Adipocyte (in vitro differentiated cells): ENCODE data around the gene PLAGL2.

ENCODE experiments used
- DNase-seq: peaks from one replicate; pipeline ENCODE4 v3.0.0-alpha.2; 2015; ENCODE audit warnings: low read depth
- H3K27me3 ChIP-seq: replicated peaks from 2 replicates; pipeline ENCODE4 v1.7.0; 2013; ENCODE audit warnings: mild to moderate bottlenecking, low read length, moderate library complexity; ENCODE audit not compliant: control insufficient read depth, insufficient read depth
- H3K36me3 ChIP-seq: 2 replicates; pipeline ENCODE4 v1.7.0; 2013; ENCODE audit warnings: low read length, mild to moderate bottlenecking, moderate library complexity; ENCODE audit not compliant: control insufficient read depth, insufficient read depth, severe bottlenecking
- H3K4me1 ChIP-seq: 2 replicates; pipeline ENCODE4 v1.7.0; 2013; ENCODE audit warnings: mild to moderate bottlenecking, low read length, moderate library complexity; ENCODE audit not compliant: control insufficient read depth, insufficient read depth
- H3K4me3 ChIP-seq: 2 replicates; pipeline ENCODE4 v1.7.0; 2013; ENCODE audit warnings: mild to moderate bottlenecking, low read length, moderate library complexity
- H3K9ac ChIP-seq: 2 replicates; pipeline ENCODE4 v1.7.0; 2013; ENCODE audit warnings: mild to moderate bottlenecking, low read length, moderate library complexity
- H3K9me3 ChIP-seq: 2 replicates; pipeline ENCODE4 v1.7.0; 2013; ENCODE audit warnings: mild to moderate bottlenecking, low read length, moderate library complexity; ENCODE audit not compliant: control insufficient read depth

Gene PLAGL2

GRCh38 chr20:32238483-32239425 lies 31.2 kb upstream of the PLAGL2 start:
- DNase-seq = no peak

GRCh38 chr20:32237419-32237818 lies 29.9 kb upstream of the PLAGL2 start:
- Histone ChIP-seq H3K36me3 (peaks cover 38% of the 10 kb centered on the region), H3K27me3 (no peaks in the 10 kb centered on the region), H3K9me3 (no peaks in the 10 kb centered on the region), H3K4me3 (no peak overlapping the region), H3K4me1 (no peaks in the 10 kb centered on the region), H3K9ac (no peak overlapping the region)
- no peak for DNase-seq

More at GRCh38 chr20:32238483-32239425, 31.2 kb upstream of the PLAGL2 start:
- Histone ChIP-seq H3K27me3 (no peaks in the 10 kb centered on the region), H3K9me3 (no peaks in the 10 kb centered on the region), H3K9ac (no peak overlapping the region), H3K4me3 (no peak overlapping the region), H3K36me3 (peaks cover 27% of the 10 kb centered on the region), H3K4me1 (peaks cover 2% of the 10 kb centered on the region)

GRCh38 chr20:32236819-32237218 lies 29.3 kb upstream of the PLAGL2 start:
- H3K27me3 ChIP-seq = no peaks in the 10 kb centered on the region
- peaks cover 44% of the 10 kb centered on the region for H3K36me3 ChIP-seq
- H3K9ac ChIP-seq = no peak overlapping the region

GRCh38 chr20:32236048-32236533 lies 28.5 kb upstream of the PLAGL2 start:
- no peaks in the 10 kb centered on the region for H3K4me1 ChIP-seq
- H3K4me3 ChIP-seq = no peak overlapping the region
- no peaks in the 10 kb centered on the region for H3K9me3 ChIP-seq
- DNase-seq = no peak
- H3K9ac ChIP-seq = no peak overlapping the region
- peaks cover 52% of the 10 kb centered on the region for H3K36me3 ChIP-seq
- H3K27me3 ChIP-seq = no peaks in the 10 kb centered on the region

More at GRCh38 chr20:32236819-32237218, 29.3 kb upstream of the PLAGL2 start:
- Histone ChIP-seq H3K4me1 (no peaks in the 10 kb centered on the region), H3K4me3 (no peak overlapping the region), H3K9me3 (no peaks in the 10 kb centered on the region)
- no peak for DNase-seq

GRCh38 chr20:32235331-32236047 lies 27.9 kb upstream of the PLAGL2 start:
- Histone ChIP-seq H3K9me3 (no peaks in the 10 kb centered on the region), H3K9ac (no peak overlapping the region), H3K4me3 (no peak overlapping the region), H3K27me3 (no peaks in the 10 kb centered on the region), H3K4me1 (no peaks in the 10 kb centered on the region), H3K36me3 (peaks cover 57% of the 10 kb centered on the region)
- no peak for DNase-seq

GRCh38 chr20:32234135-32234808 lies 26.7 kb upstream of the PLAGL2 start:
- no peak for DNase-seq
- no peak overlapping the region for H3K9ac ChIP-seq
- H3K4me1 ChIP-seq = no peaks in the 10 kb centered on the region
- H3K27me3 ChIP-seq = no peaks in the 10 kb centered on the region
- H3K36me3 ChIP-seq = peaks cover 63% of the 10 kb centered on the region
- H3K4me3 ChIP-seq = no peak overlapping the region
- no peaks in the 10 kb centered on the region for H3K9me3 ChIP-seq

- Histone ChIP-seq H3K4me3 (no peak overlapping the region), H3K4me1 (peaks cover 7% of the 10 kb centered on the region), H3K9ac (no peak overlapping the region), H3K9me3 (no peaks in the 10 kb centered on the region), H3K27me3 (no peaks in the 10 kb centered on the region), H3K36me3 (peaks cover 73% of the 10 kb centered on the region)
- DNase-seq = no peak
These were observed 25.7 kb upstream of the PLAGL2 start for GRCh38 chr20:32233286-32233685.

- H3K27me3 ChIP-seq = no peaks in the 10 kb centered on the region
- no peak overlapping the region for H3K4me3 ChIP-seq
- H3K9ac ChIP-seq = no peak overlapping the region
- no peaks in the 10 kb centered on the region for H3K9me3 ChIP-seq
- no peak for DNase-seq
- H3K4me1 ChIP-seq = peaks cover 15% of the 10 kb centered on the region
- H3K36me3 ChIP-seq = peaks cover 75% of the 10 kb centered on the region
These were observed 24.9 kb upstream of the PLAGL2 start for GRCh38 chr20:32232326-32232886.

GRCh38 chr20:32231847-32232246 lies 24.3 kb upstream of the PLAGL2 start:
- DNase-seq = no peak
- Histone ChIP-seq H3K4me3 (no peak overlapping the region), H3K9me3 (no peaks in the 10 kb centered on the region), H3K36me3 (peaks cover 75% of the 10 kb centered on the region), H3K27me3 (no peaks in the 10 kb centered on the region), H3K4me1 (peaks cover 21% of the 10 kb centered on the region), H3K9ac (no peak overlapping the region)

- Histone ChIP-seq H3K9ac (no peak overlapping the region), H3K4me3 (no peak overlapping the region), H3K4me1 (peaks cover 25% of the 10 kb centered on the region), H3K36me3 (peaks cover 72% of the 10 kb centered on the region), H3K27me3 (no peaks in the 10 kb centered on the region), H3K9me3 (no peaks in the 10 kb centered on the region)
- no peak for DNase-seq
These were observed 23.7 kb upstream of the PLAGL2 start for GRCh38 chr20:32231245-32231644.
